AG20443 (cell line): ENCODE results near the gene IFITM10.
A peak's percentile ranks its signal among the peaks of the same experiment; 100 is the strongest.

Experiments used
- DNase-seq: peaks from one replicate; pipeline ENCODE4 v3.0.0; 2012; ENCODE audit warnings: low spot score, mixed read lengths

IFITM10 gene

GRCh38 chr11:1762537-1763302, 12.3 kb upstream of the IFITM10 start:
- peak; percentile 61 for DNase-seq

GRCh38 chr11:1761857-1762536, 11.6 kb upstream of the IFITM10 start:
- no peak for DNase-seq

DNA sequence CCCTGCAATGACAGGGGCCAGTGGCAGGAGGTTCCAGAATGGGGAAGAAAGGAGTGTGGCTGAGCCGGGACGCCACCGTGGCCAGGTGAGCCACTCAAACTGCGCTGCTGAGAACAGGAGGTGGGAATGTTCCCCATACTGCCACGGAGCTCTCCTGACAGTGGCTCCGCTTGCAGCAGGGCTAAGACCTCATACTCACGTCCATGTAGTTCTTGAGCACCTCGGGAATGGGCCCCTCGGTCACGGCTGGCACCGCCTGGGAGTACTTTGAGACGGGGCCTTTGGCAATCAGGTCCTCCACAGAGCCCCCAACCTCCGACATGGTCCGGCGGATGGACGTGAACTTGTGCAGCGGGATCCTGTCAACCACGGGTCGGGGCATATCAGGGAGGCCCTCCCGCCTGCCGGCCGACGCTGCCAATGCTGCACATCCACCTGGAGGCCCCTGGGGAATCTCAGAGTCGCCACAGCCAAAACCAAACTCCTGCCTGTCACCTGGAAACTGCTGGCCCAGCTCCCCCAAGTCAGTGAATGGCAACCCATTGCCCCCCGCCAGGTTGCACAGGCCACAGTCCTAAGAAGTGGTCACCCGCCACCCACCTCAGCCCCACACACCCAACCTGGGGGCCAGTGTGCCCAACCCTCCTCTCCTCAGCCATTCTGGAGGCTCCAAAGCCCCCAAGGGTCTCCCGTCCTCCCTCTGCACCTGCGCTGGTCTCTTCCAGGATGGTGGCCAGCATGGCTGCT, 10.9 kb upstream of the IFITM10 start:
- no peak for DNase-seq

GRCh38 chr11:1760351-1761109, 10.1 kb upstream of the IFITM10 start:
- DNase-seq = peak; percentile 67

- DNase-seq = no peak
Observed at GRCh38 chr11:1759851-1760220, 9.4 kb upstream of the IFITM10 start.

DNA sequence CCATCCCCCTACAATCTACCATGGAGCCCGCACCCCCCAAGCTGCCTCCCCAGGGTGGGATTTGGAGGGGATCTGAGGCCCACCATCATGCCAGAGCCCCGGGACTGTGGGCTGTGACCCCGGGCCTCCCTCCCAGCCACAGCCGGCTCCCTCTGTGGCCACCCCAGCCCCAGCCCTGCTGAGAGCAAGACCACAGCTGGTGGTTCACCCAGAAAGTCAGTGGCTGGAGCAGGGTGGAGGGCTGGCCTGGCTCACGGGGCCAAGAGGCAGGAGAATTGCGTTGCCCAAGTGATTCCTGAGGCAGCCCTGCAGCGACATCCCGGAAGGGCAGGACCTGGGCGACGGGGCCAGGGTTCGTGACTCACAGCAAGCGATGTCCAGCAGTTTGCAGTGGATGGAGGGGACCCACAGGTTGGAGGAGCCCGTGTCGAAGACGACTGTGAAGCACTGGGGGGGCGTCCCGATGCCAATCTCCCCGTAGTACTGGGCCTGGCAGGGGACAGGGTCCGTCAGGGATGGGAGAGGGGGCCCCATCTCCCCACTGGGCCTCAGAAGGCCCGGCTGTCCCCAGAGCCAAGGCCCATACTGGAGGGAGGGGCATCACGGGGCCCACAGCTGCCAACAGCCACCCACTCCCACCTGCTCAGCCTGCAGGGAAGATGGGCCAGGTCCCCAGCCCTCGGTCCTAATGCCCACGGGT, 8.9 kb upstream of the IFITM10 start:
- no peak for DNase-seq

DNA sequence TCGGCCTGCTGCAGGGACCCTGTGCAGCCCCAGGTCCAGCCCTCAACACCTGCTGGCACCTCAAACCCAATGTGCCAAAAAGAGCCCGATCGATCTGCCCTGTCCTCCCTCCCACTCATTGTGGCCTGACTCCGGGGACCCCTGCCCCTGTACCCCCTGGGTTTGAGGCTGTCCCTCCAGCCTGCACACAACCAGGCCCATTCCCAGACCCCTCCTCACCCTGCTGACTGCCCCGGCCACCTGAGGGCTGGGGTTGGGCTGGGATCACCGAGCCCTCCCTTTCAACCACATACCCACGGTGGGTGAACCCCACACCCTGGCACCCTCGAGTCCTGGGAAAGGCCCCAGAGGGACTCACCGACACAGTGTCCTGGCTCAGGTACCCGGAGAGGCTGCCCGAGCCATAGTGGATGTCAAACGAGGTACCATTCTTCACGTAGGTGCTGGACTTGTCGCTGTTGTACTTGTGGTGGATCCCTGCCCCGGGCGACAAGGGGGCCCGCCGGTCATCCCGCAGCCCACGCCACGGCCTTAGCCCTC, 8.3 kb upstream of the IFITM10 start:
- DNase-seq = no peak

DNA sequence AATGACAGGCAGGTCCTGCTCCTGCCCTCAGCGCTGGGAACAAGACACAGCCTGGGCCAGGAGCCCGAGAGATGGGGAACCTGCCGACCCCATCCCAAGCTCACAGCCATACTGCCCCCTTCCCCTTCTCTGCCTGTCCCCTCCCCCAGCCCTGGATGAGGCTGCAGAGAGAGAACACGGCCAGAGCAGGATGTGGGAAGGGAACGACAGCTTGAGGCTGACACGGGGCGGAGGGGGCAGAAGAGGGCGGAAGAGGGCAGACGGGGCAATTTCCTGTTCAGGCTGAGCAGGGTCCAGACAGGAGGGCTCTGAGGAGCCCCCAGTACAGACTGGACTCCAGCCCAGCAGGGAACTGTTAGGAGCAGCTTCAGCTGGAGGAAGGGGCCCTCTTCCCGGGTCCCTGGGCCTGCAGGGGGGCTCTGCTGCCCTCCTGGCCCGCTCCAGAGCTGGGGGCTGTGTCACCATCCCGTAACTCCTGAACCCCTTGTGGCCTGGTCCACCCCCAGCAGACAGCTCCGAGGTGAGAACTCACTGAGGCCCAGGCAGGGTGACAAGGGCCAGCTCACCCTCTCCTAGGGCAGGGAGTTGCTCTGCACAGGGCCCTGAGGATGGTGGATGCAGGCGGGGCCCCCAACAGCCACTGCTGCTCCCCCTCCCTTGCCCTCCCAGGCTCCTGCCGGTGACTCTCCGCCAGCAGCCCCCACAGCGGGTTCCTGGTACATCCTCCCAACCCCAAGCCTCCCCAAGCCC, 7.6 kb upstream of the IFITM10 start:
- DNase-seq = no peak

- no peak for DNase-seq
Observed at GRCh38 chr11:1756791-1757771, 6.7 kb upstream of the IFITM10 start.

DNA sequence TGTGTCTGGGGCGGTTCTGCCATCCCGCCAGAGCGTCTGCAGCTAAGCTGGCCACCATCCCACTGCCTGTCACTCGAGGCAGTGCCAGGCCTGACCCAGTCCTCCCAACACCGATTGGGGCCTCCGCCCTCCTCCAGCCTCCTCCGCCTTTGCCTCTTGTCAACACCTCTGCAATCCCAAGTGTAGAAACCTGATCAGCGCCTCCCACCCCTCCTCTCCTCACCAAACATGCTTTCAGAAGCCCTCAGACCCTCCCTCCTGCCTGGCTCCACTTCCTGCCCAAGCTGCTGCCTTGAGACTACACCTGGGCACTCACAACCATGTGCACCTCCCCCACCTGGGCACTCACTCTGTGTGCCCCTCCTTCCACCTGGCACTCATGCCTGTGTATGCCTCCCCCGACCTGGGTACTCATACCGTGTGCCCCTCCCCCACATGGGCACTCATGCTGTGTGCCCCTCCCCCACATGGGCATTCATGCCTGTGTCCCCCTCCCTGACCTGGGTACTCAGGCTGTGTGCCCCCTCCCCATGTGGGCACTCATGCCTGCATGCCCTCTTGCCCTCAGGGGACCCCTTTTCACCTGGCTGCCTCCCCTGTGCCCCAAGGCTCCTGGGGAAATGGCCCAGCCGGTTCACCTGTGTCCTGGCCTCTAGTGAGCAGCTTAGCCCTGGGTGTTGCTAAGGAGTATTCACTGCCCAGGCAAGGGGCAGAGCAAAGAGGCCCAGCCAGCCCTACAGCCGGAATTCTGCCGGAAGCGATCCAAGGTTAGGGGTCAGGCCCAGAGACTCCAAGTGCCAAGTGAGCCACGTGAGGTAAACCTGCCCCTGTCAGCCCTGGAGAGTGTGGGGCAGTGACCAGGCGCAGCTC, 5.5 kb upstream of the IFITM10 start:
- DNase-seq = no peak

- DNase-seq = no peak
Observed at GRCh38 chr11:1755344-1755691, 4.9 kb upstream of the IFITM10 start.

DNA sequence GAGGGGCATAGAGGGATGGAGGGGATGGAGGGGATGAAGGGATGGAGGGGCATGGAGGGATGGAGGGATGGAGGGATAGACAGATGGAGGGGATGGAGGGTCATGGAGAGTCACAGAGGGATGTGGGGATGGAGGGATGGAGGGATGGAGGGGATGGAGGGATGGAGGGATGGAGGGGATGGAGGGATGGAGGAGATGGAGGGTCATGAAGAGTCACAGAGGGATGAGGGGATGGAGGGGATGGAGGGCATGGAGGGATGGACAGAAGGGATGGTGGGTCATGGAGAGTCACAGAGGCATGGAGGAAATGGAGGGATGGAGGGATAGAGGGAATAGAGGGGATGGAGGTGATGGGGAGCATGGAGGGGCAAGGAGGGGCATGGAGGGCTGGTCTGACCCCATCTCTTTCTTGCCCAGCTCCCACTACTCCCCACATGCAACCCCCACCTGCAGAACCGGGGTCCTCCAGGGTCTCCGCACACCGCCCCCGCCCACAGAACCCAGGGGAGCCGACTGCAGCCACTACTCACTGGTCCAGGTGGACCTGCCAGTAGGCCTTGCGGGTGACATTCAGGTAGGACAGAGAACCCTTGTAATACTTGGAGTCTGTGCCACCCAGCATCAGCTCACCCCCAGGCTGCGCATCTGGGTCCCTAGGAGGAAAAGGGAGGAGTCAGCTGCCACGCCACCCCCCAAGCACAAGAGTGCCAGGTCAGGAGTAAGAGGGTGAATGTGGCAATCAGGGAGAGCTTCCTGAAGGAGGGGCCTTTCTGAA, 4.2 kb upstream of the IFITM10 start:
- DNase-seq = no peak

GRCh38 chr11:1753929-1754305, 3.5 kb upstream of the IFITM10 start:
- no peak for DNase-seq

- DNase-seq = no peak
Observed at GRCh38 chr11:1753229-1753928, 3.0 kb upstream of the IFITM10 start.

GRCh38 chr11:1752907-1753228, 2.5 kb upstream of the IFITM10 start:
- DNase-seq = no peak

GRCh38 chr11:1751999-1752906, 1.9 kb upstream of the IFITM10 start:
- no peak for DNase-seq
